HepG2 (cell line): ENCODE data around the gene CACNA2D1. TPM values are rescaled to one million over a fixed set of nuclear protein-coding genes. Genes with fewer than 3 reads are reported as not detected.

Source experiments
- ATAC-seq: fragments of 200-7000 bp; cut with Tn5 transposase; 3 replicates; pipeline ENCODE4 v1.9.1; 2020; ENCODE audit warnings: mild to moderate bottlenecking, moderate library complexity
- BruUV-seq: library from RNA; stranded (reverse); fragments of 400-500 nt; replicated peaks from 2 replicates; lab custom pipeline; 2021; lab: Mats Ljungman, UMichigan
- CTCF ChIA-PET: fragments of 300-600 bp; formaldehyde crosslinking; extraction: SDS; loops from one replicate; lab custom pipeline; 2021; ENCODE audit warnings: low total read pairs, inconsistent platforms, low intra/inter-chr PET ratio; lab: Yijun Ruan, JAX
- POLR2A ChIA-PET: fragments of 350-600 bp; sonication (Branson Sonifier 250); formaldehyde crosslinking; loops from one replicate; lab custom pipeline; 2020; ENCODE audit warnings: antibody characterized with exemption, inconsistent platforms; lab: Yijun Ruan, JAX
- DNase-seq: peaks from one replicate; pipeline ENCODE4 v3.0.0-alpha.2; 2015; ENCODE audit warnings: low spot score
- FAIRE-seq: peaks from 3 replicates; lab custom pipeline; 2011; peaks lifted over from hg19 to GRCh38; lab: Jason Lieb, UNC
- H2AFZ ChIP-seq: one replicate; pipeline ENCODE4 v1.6.1; 2011; ENCODE audit warnings: low read length, inconsistent platforms
- H3K27ac ChIP-seq: fragments of 300-600 bp; 3 replicates; pipeline ENCODE4 v1.8.0; 2011; ENCODE audit warnings: mixed run types, mild to moderate bottlenecking, mixed read lengths, low read length, inconsistent platforms; ENCODE audit not compliant: insufficient read depth; ENCODE audit errors: extremely low read length
- H3K27me3 ChIP-seq, 2 experiments: fragments of 200-600 bp in 1 of 2; 2 replicates in 1 of 2; 3 replicates in 1 of 2; pipeline versions ENCODE4 v1.6.0 to v1.8.0; 2011; ENCODE audit warnings: low read length in 2 of 2, mild to moderate bottlenecking in 2 of 2, moderate library complexity in 2 of 2, inconsistent platforms in 1 of 2; ENCODE audit not compliant: insufficient read depth in 2 of 2, control insufficient read depth in 1 of 2
- H3K36me3 ChIP-seq, 2 experiments: fragments of 200-600 bp in 1 of 2; replicated peaks in 1 of 2; 2 replicates in 1 of 2; 3 replicates in 1 of 2; pipeline versions ENCODE4 v1.5.1 to v1.8.0; 2011; ENCODE audit warnings: low read length in 2 of 2, inconsistent platforms in 1 of 2; ENCODE audit not compliant: insufficient read depth in 2 of 2, control insufficient read depth in 1 of 2
- H3K4me1 ChIP-seq: 2 replicates; pipeline ENCODE4 v1.5.1; 2012; ENCODE audit warnings: low read length, inconsistent platforms; ENCODE audit not compliant: insufficient read depth
- H3K4me2 ChIP-seq: 2 replicates; pipeline ENCODE4 v1.6.0; 2011; ENCODE audit warnings: low read depth, low read length, inconsistent platforms
- H3K4me3 ChIP-seq, 3 experiments: fragments of 200-600 bp in 1 of 3; sonication (generic), shearing (Covaris generic) in 1 of 3; replicated peaks in 1 of 3; 2 replicates each; pipeline ENCODE4 v1.5.1; 2011 to 2016; ENCODE audit warnings: low read length in 3 of 3, inconsistent platforms in 2 of 3, low read depth in 2 of 3, mild to moderate bottlenecking in 2 of 3, control low read depth in 1 of 3, mixed read lengths in 1 of 3; ENCODE audit not compliant: insufficient read depth in 1 of 3
- H3K79me2 ChIP-seq: one replicate; pipeline ENCODE4 v1.6.1; 2011; ENCODE audit warnings: low read length, inconsistent platforms; ENCODE audit not compliant: insufficient read depth
- H3K9ac ChIP-seq: 2 replicates; pipeline ENCODE4 v1.6.0; 2011; ENCODE audit warnings: mild to moderate bottlenecking, low read depth, low read length, inconsistent platforms; ENCODE audit not compliant: insufficient read depth
- H3K9me3 ChIP-seq: 2 replicates; pipeline ENCODE4 v1.5.1; 2012; ENCODE audit warnings: mild to moderate bottlenecking, low read length
- H4K20me1 ChIP-seq: 2 replicates; pipeline ENCODE4 v1.6.0; 2011; ENCODE audit warnings: inconsistent platforms, mild to moderate bottlenecking, low read length, moderate library complexity; ENCODE audit not compliant: insufficient read depth
- GTF2F1 ChIP-seq: fragments of 150-350 bp; IDR thresholded peaks from 2 replicates; pipeline ENCODE4 v1.6.1; 2014; ENCODE audit warnings: low read length
- ISL2 ChIP-seq: sonication (generic); formaldehyde crosslinking; IDR thresholded peaks from 2 replicates; pipeline ENCODE4 v1.5.0; 2020; ENCODE audit warnings: missing genetic modification reagents
- NONO ChIP-seq, 2 experiments: fragments of 450-650 bp in 1 of 2; sonication (generic) in 1 of 2; formaldehyde crosslinking in 1 of 2; IDR thresholded peaks in 1 of 2; conservative IDR thresholded peaks in 1 of 2; 2 replicates each; pipeline versions ENCODE4 v1.6.1 to v1.8.0; 2017 to 2022; ENCODE audit warnings: mild to moderate bottlenecking in 1 of 2, missing genetic modification reagents in 1 of 2, moderate library complexity in 1 of 2
- PAX8 ChIP-seq: sonication (generic); formaldehyde crosslinking; IDR thresholded peaks from 2 replicates; pipeline ENCODE4 v1.8.0; 2022; ENCODE audit warnings: mild to moderate bottlenecking, missing genetic modification reagents, borderline replicate concordance
- ZSCAN30 ChIP-seq: sonication (generic); formaldehyde crosslinking; IDR thresholded peaks from 2 replicates; pipeline ENCODE4 v1.5.0; 2020; ENCODE audit warnings: mild to moderate bottlenecking, missing genetic modification reagents
- WGBS: methylation state at CpG from one replicate; pipeline ENCODE4 v1.1.6; 2017; ENCODE audit warnings: low lambda C conversion rate; 5-methylcytosine and 5-hydroxymethylcytosine counted together
- in situ Hi-C: cut with HindIII; loops from 2 replicates; pipeline ENCODE4 v1.10.0; 2017; ENCODE audit warnings: low pct_unique_long_range_greater_than_20kb; ENCODE audit not compliant: extremely low pct_ligation_motif_present
- intact Hi-C: fragments of 100-400 bp; cut with micrococcal nuclease; formaldehyde crosslinking; loops from one replicate; pipeline ENCODE4 v1.10.0; 2022; ENCODE audit not compliant: unreplicated experiment
- polyA plus RNA-seq, 8 experiments: library from polyadenylated mRNA; depleted of rRNA in 3 of 8; stranded (reverse) in 7 of 8; unstranded in 1 of 8; fragments of >200 nt; fragmentation: Illumina TruSeq in 4 of 8; extraction: Trizol in 4 of 8; gene quantifications; 2 replicates each; pipeline versions ENCODE4 v1.2.1 to v1.2.3, GENCODE V29; 2011 to 2016; ENCODE audit warnings: low read depth in 4 of 8, missing spikeins in 1 of 8, mixed read lengths in 1 of 8; ENCODE audit not compliant: insufficient read depth in 1 of 8
- total RNA-seq, 5 experiments: library from RNA; depleted of rRNA; stranded (reverse); fragments of >200 nt; fragmentation: Illumina TruSeq; extraction: Trizol; gene quantifications; 2 replicates each; pipeline ENCODE4 v1.2.3, GENCODE V29; 2016; ENCODE audit warnings: low read depth in 1 of 5
- TF ChIP-seq, protein P1 (sequence below): IDR thresholded peaks from 2 replicates; pipeline ENCODE4 v1.6.1; 2018; ENCODE audit warnings: missing genetic modification reagents, mild to moderate bottlenecking, missing compliant biosample characterization
- TF ChIP-seq, protein P2 (sequence below): IDR thresholded peaks from 2 replicates; pipeline ENCODE4 v1.6.1; 2016; ENCODE audit warnings: low read depth, control low read depth
- TF ChIP-seq, protein P3 (sequence below): sonication (generic); formaldehyde crosslinking; IDR thresholded peaks from 2 replicates; pipeline ENCODE4 v1.5.0; 2020; ENCODE audit warnings: mild to moderate bottlenecking, missing genetic modification reagents

The CACNA2D1 gene
- total and polyA plus RNA-seq, 2 of the 13 experiments (the other 11 are each of a cell fraction or from before 2014, with no cell fraction given): not detected

DNA sequence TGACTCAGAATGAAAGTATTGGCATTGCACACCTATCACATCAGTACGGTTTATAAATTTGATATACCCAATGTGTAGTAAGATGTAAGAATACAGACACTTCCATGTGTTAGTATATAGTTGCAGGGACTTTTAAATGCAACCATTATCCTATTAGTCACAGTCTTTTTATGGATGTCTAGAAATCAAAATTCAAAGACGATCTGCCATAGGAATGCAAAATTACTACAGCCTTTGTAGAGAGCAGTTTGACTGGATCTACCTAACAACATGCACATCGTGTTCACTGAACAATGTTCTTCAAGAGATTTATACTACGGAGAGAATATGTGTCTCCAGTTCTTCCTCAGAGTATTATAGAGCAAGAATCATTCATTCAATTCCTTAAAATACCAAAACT is 356.5 kb downstream of the CACNA2D1 start (continued):
- TF ChIP-seq, protein P1, sequence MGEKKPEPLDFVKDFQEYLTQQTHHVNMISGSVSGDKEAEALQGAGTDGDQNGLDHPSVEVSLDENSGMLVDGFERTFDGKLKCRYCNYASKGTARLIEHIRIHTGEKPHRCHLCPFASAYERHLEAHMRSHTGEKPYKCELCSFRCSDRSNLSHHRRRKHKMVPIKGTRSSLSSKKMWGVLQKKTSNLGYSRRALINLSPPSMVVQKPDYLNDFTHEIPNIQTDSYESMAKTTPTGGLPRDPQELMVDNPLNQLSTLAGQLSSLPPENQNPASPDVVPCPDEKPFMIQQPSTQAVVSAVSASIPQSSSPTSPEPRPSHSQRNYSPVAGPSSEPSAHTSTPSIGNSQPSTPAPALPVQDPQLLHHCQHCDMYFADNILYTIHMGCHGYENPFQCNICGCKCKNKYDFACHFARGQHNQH (CRISPR knock-in tag): no peak

DNA sequence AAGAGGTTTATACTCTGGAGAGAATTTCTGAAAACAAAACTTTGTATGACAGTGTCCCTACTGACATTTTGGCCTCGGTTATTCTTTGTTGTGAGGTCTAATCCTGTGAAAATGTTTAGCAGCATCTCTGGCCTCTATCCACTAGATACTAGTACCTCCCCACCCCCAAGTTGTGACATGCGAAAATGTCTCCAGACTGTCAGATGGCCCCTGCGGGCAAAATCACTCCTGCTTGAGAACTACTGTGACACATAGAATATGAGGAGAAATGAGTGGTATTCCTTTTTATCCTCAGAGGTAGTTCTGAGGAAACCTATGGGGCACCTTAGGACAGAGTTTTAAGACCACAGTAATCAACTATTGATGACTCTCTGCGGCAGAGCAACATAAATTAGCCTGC is 358.5 kb downstream of the CACNA2D1 start:
- no peaks in the 10 kb centered on the region for H3K9me3 ChIP-seq
- FAIRE-seq: no peak
- no peak overlapping the region for H3K9ac ChIP-seq
- H3K27ac ChIP-seq: no peak overlapping the region
- H3K36me3 ChIP-seq: no peaks in the 10 kb centered on the region
- no peaks in the 10 kb centered on the region for H3K4me1 ChIP-seq
- H3K27me3 ChIP-seq: no peaks in the 10 kb centered on the region
- DNase-seq: no peak
- no TSS peak for BruUV-seq
- no peak overlapping the region for H3K4me2 ChIP-seq
- CTCF ChIA-PET: no interaction called here
- intact Hi-C loops (no loop called here), in situ Hi-C loops (no loop called here)
- no peaks in the 10 kb centered on the region for H4K20me1 ChIP-seq
- TF ChIP-seq, protein P2, sequence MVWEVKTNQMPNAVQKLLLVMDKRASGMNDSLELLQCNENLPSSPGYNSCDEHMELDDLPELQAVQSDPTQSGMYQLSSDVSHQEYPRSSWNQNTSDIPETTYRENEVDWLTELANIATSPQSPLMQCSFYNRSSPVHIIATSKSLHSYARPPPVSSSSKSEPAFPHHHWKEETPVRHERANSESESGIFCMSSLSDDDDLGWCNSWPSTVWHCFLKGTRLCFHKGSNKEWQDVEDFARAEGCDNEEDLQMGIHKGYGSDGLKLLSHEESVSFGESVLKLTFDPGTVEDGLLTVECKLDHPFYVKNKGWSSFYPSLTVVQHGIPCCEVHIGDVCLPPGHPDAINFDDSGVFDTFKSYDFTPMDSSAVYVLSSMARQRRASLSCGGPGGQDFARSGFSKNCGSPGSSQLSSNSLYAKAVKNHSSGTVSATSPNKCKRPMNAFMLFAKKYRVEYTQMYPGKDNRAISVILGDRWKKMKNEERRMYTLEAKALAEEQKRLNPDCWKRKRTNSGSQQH (CRISPR knock-in tag): no peak
- TF ChIP-seq ISL2: no peak
- no peak for TF ChIP-seq ZSCAN30 (CRISPR knock-in tag)
- no peak for TF ChIP-seq PAX8 (CRISPR knock-in tag)
- no peak for TF ChIP-seq GTF2F1
- TF ChIP-seq, protein P3, sequence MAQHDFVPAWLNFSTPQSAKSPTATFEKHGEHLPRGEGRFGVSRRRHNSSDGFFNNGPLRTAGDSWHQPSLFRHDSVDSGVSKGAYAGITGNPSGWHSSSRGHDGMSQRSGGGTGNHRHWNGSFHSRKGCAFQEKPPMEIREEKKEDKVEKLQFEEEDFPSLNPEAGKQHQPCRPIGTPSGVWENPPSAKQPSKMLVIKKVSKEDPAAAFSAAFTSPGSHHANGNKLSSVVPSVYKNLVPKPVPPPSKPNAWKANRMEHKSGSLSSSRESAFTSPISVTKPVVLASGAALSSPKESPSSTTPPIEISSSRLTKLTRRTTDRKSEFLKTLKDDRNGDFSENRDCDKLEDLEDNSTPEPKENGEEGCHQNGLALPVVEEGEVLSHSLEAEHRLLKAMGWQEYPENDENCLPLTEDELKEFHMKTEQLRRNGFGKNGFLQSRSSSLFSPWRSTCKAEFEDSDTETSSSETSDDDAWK (CRISPR knock-in tag): no peak
- no peak for TF ChIP-seq NONO (IDR thresholded peaks at IDR 0.05)
- TF ChIP-seq NONO (CRISPR knock-in tag; conservative IDR thresholded peaks at IDR 0.05): no peak
- POLR2A ChIA-PET: no interaction called here
- no peak overlapping the region for H2AFZ ChIP-seq
- no peak for ATAC-seq
- no peaks in the 10 kb centered on the region for H3K79me2 ChIP-seq
- H3K4me3 ChIP-seq: no peak overlapping the region
- 16% methylated on average over 4 of the region's 4 CpGs for WGBS
